IPS-11a (cell line): ENCODE results near the gene MED27.

Experiments
- H3K4me3 ChIP-seq: one replicate; pipeline ENCODE4 v1.5.1; 2013; ENCODE audit warnings: low read depth, low read length, control low read depth

The MED27 gene

DNA sequence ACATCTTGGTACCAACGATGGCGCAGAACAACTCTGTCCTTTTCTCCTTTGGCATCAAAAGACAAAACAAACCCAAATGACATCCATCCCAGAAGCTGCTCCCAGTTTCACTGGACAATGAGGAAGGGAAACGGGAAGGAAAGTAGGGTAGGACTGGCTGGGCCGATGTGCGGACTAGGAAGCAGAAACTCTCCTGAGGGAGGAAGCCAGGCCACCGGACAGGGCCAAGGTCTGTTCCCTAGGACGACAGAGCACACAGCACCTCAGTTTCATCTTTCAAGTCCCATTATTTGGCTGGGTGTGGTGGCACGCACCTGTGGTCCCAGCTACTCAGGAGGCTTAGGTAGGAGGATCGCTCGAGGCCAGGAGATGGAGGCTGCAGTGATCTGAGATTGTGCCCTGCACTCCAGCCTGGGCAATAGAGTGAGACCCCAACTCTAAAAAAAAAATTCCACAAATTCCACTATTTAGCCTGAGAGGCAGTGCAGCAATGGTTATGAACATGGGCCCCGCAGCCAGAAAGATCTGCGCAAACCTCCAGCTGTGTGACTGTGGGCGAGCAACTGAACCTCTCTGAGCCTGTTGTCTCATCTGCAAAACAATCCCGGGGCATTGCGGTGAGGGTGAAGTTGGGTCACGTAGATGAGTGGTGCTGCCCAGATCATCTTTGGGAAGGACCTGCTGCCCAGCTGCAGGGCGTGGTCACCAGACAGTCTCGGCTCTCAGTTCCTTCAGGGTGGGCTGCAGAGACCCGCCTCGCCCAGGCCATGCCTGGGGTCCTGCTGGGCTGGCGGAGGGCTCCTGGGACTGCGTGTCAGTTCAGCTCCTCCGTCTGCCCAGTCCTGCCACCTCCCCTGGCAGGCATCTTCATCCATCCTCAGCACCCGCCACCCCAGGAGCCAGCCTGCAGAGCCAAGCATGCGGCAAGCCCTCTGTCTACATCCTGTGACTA lies 238.6 kb downstream of the MED27 start:
- H3K4me3 ChIP-seq = no peak overlapping the region

DNA sequence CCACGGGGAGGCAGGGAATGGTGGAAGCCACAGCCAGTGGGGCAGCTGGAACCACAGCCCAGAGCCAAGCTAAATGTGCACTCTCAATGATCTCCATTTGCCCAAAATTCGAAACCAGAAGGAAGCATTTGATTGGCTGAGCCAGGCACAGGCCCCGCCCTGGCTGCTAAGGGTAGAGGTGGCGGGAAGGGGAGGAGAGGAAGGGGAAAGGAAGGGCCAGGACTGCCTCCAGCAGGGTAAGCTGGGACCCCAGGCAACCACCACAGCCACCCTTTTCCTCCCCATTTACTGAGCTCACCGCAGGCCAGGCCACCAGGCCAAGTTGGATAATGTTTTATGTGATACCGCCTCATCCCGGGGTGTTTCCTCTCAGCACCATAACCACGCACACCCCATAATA lies 239.4 kb downstream of the MED27 start:
- H3K4me3 ChIP-seq = no peak overlapping the region

DNA sequence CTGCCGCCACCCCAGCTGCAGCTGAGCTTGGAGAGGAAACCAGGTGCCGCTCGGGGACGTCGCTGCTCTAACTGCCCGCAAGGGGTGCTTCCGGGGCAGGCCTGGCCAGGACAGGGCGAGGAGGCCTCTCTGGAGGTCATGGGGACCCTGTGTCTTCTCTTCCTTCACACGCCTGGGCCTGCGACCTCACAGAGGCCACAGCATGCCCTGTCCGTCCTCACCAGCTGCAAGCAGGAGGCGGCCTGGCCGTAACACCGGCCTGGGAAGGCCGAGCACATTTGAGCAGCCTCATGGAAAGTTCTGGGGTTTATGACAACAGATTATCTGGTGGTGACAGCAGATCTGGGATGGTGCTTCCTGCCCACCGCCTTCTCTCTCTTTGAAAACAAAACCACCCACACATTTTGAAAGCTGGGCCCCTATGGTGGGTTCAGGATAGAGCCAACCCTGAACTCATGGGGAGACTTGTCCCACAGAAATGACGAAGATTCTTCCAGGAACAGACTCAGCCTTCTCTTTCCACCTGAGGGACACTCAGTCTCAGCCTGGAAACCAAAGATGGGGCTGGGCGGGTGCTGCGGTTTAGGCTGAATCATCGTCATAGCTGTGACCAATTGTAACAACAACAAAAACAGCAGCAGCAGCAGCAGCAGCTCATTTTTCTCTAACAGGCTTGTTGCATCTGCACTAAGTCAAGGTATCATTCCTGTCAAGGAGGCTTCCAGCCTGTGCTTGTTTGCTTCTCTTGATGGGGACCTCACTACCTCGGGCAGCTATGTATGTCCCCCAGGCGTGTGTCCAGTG lies 240.2 kb downstream of the MED27 start:
- H3K4me3 ChIP-seq = no peak overlapping the region

DNA sequence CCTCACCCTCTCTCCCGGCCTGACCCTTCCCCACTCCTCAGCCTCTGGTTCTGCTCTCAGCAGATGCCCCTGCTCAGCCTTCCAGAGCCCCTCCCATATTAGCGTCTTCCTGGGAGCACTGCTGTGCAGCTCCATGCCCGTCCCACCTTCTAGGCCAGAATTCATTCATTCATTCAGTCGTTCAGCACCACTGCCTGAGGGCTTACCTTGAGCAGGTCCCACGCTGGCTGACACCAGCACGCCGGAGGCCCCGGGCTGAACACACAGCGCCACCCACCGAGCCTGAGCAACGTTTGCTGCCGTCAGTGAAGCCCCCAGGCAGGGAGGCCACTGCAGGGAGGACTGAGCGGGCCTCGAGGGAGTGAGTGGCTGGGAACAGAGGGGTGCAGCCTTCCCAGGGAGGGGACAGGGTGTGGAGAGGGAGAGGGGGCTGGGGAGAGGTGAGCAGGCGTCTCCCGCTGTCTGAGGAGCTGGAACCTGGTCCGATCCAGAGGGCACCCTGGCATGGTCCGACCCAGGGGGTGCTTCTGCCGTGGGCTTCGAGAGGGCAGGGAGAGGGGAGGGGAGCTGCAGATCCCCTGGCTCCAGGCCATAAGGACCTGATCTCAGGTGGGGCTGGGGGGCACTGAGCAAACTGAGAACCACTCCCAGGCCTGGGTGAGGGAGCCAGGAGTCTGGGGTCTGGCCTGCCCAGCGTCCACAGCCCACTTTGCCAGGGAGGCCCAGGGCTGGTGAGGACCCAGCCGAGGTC lies 241.0 kb downstream of the MED27 start:
- no peak overlapping the region for H3K4me3 ChIP-seq

DNA sequence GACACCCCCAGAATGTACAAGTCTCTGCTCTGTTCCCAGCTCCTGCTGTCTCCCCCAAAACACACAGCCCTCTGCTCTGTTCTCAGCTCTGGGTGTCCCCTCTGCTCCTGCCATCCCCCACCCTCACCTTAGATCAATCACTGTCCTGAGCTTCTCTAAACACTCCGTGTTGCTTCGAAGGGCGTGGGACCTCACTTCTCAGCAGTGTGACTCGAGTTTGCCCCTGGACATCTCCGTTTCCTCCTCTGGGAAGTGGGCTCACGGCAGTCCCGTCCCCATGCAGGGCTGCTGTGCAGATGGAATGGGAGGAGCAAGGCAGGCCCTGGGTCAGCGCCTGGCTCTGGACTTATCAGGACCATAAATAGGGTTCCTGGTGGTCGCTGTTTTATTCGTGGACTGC lies 241.8 kb downstream of the MED27 start:
- no peak overlapping the region for H3K4me3 ChIP-seq

DNA sequence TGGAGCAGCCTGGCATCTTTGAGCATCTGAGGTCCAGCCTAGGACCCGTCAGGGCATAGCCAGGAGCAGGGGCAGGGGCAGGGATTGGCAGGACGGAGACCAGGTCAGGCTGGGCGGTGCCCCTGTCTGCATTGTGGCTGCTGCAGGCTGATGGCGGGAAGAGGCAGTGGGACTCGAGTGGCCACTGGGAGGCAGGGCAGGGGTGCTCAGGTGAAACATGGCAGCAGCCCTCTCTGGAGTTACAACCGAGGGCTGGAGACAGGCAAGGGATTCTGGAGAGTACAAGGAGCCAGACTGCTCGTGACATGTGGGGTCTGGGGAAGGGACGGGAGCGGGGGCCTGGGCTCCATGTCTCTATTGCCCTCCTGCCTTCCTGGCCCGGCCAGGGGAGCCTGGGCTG lies 242.4 kb downstream of the MED27 start:
- no peak overlapping the region for H3K4me3 ChIP-seq

DNA sequence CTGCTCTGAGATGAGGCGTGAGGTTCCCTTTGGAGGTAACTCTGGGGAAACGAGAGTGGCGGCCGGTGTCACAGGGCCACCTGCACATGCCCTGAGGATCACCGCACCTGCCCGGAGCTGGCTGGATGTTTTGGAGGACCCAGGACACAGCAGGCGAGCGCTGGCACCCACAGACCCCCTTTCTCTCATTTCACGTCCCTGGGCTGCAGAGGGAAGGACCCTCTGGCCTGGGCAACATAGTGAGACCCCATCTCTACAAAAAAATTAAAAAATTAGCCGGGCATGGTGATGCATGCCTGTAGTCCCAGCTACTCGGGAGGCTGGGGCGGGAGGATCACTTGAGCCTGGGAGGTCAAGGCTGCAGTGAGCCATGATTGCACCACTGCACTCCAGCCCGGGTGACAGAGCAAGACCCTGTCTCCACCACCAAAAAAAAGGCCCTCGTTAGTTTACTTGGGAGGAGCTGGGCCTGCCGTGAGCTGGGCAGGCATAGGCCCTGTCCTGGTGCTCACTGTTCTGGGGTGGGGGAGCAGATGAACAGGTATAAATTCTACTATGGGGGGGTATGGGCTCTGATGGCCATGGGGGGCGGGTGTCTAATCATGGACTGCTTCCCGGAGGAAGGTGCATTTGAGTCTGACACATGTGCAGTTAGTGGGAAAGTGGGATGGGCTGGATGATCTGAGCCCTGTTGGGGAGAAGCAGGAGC lies 242.9 kb downstream of the MED27 start:
- H3K4me3 ChIP-seq = no peak overlapping the region

DNA sequence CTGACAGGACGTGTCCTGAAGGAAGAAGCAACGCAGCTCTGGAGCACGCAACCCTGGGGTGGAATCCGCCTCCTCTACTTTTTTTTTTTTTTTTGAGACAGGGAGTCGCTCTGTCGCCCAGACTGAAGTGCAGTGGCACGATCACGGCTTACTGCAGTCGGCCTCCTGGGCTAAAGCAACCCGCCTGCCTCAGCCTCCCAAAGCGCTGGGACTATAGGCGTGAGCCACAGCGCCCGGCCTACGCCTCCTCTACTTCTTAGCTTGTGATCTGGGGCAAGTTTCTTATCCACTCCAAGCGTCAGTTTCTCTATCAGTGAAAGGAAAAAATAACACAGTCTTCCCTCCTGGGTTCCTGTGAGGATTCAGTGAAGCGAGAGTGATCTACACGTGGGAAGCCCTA lies 243.6 kb downstream of the MED27 start:
- no peak overlapping the region for H3K4me3 ChIP-seq

DNA sequence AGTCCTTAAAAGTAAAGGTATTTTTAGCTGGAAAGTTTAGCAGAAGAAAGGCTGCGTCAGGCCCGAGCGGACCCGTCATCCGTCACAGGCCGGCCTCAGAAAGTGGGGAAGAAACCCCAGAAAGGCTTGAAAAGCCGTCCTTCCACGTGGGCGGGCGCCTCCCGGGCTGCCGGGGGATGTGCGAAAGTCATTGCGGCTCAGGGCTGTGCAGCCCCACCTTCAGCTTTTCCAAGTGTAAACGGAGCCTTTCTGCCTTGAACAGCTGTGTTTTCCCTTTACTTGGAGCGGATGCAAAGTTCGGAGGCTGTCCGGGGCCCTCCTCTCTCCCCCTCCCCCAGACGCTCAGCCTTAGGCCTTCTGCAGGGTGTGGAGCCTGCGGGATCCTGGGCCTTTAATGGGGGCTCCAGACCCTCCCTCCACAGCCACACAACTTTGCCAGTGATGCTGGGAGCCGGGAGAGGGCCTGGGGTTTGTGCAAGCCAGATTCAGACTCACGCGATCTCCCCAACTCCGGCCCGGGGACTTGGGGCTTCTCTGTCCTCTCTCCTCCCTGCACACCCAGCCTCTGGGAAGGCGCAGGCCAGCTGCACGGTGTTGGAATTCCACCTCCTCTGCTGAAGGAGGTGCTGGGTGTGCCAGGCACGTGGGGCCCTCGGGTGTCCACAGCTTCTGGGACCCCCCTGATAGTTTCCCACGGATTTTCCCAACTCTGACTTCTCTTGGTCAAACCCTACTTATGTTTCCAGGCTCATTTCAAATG lies 244.3 kb downstream of the MED27 start:
- H3K4me3 ChIP-seq = no peak overlapping the region

DNA sequence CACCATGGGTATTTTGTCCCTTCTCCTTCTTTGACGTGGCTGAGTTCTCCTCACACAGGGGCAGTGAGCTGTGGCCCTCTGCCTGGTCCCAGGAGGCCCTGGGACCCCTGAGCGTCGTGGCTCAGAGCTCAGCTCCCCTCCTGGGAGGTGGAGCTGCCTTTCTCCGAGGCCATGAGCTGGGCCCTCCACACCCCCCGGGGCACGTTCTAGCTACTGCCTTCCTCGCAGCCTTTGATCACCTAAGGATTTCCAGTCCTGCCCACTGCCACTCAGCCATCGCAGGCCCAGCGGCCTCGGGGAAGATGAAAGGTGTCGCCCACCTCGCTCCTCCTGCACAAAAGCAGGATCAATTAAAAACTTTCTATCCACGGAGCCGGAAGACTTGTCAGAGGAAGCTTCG lies 244.9 kb downstream of the MED27 start:
- H3K4me3 ChIP-seq = no peak overlapping the region

DNA sequence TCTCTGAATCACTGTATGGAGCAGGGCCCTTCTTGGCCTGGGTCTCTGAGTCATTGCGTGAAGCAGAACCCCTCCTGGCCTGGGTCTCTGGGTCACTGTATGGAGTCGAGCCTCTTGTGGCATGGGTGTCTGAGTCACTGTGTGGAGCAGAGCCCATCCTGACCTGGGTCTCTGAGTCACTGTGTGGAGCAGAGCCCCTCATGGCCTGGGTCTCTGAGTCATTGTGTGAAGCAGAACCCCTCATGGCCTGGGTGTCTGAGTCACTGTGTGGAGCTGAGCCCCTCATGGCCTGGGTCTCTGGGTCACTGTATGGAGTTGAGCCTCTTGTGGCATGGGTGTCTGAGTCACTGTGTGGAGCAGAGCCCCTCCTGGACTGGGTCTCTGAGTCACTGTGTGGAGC lies 245.8 kb downstream of the MED27 start:
- no peak overlapping the region for H3K4me3 ChIP-seq

DNA sequence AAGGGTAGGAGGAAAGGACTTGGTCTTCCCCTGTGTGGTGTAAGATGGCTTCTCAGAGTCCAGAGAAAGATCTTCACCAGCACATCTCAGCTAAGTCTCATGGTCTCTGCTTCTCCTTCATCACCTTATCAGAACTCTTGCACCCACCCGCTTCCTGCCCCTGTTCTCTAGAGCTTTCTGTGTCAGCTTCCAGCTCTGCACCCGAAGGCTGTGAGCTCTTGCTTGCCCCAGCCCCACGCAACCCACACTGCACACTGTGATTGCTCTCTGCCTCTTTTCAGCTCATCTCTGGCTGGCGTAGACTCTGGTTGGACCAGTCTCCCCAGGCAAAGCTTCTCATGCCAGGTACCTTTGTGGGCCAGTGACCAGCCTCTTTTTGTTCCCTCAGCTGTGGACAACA lies 246.6 kb downstream of the MED27 start:
- H3K4me3 ChIP-seq = no peak overlapping the region

DNA sequence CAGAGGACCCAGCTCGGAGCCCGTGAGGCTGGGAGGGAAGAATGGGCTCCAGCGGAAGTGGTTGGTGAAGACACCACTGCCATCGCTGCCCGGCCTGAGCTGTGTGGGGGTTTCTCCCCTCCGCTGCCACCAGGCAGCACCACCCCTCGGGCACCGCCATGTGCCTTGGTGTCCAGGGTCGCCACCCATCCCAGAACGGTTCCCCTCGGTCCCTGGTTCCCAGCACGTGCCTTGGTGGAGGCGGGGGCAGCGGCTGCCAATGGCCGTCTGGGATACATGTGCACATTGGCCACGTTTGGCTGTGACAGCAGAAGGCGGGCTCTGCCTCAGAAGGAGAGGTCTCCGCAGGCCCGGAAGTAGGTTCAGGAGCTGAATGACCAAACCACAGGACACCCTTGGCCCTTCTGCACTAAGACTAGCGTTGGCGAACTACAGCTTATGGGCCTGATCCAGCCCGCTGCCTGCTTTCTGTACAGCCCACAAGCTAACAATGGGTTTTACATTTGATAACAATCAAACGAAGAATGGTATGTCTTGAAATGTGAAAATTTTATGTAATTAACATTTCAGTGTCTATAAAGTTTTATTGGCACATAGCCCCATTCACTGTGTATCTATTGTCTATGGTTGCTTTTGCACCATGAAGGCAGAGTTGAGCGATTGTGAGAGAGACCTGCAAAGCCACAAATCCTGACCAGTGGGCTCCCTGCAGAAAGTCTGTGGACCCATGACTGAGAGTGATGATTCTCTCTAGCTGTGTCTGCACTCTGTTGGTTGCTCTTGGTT lies 248.1 kb downstream of the MED27 start:
- H3K4me3 ChIP-seq = no peak overlapping the region

DNA sequence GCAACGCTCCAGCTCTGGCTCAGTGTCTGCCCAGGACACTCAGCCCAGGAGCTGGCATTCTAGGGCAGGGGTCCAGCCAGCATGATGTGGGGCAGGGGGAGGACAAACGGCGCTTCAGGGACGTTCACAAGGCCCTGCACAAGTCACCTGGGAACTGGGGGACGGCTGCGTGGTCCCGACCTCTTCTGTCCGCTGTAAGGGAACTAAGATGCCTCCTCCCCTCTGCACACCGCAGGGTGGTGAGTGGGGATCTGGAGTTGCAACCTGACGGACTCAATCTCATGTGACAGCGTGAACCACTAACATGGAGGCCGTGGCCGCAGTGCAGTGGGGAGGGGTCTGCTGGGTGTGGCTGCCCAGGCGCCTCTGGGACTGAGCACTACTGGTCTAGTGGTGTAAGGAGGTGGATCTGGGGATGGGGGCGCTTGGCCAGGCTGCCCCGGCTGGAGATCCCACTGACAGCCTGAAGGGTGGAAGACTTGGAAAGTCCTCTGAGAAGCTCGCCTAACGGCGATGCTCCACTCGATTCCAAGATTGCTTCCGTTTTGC lies 251.8 kb downstream of the MED27 start:
- H3K4me3 ChIP-seq = no peak overlapping the region

DNA sequence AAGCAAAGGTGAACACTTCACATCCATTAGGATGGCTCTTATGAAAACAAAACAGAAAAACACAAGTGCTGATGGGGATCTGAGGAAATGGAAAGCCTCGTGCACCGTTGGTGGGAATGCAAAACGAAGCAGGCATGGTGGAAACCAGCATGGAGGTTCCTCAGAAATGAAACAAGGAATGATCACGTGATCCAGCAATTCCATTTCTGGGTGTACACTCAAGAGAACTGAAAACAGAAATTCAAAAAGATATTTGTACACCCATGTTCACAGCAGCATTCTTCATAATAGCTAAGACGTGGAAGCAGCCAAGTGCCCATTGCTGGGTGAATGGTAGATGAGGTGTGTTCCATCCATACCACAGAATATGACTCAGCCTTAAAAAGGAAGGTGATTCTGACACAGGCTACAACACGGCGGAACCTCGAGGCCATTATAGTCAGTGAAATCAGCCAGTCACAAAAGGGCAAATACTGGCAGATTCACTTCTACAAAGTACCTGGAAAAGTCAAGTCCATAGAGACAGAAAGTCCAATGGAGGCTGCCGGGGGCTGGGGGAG lies 252.6 kb downstream of the MED27 start:
- H3K4me3 ChIP-seq = no peak overlapping the region

DNA sequence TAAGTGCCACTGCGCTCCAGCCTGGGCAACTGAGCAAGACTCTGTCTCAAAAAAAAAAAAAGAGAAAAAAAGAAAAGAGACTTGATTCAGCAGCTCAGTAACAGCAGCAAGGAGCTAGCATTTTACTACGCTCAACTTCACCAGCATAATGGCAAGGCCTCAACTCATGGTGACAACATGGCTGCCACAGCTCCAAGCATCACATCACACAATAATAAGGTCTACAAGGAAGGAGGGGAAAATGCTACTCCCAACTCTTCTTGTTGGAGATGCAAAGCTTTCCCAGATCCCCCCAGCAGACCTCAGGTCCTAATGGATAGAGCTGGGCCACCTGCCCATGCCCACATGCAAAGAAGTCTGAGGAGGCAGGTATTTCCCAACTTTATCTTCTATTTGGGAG lies 253.6 kb downstream of the MED27 start:
- no peak overlapping the region for H3K4me3 ChIP-seq

DNA sequence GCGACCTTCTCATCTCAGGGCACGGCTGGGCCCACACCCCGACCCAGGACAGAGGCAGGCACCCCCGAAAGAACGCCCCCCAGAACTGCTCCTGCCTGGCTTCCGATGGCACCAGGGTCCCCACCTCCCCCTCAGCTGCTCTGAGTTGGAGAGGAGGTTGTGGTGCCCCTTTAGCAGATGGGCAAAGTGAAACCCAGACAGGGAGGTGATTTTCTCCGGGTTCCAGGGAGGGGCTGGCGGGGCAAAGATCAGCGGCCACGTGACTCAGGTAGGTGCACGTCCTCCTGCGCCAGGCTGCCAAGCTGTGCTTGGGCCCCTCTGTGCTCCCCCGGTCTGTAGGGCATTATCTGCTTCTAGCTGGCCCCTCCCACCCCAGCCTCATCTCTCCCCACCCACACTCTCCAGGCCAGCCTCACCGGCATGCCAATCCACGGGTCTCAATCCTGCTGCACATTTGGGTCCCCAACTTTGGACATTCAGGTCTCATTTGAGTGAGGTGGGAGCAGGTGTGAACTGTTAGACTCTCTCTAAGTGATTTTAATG lies 254.6 kb downstream of the MED27 start:
- no peak overlapping the region for H3K4me3 ChIP-seq

DNA sequence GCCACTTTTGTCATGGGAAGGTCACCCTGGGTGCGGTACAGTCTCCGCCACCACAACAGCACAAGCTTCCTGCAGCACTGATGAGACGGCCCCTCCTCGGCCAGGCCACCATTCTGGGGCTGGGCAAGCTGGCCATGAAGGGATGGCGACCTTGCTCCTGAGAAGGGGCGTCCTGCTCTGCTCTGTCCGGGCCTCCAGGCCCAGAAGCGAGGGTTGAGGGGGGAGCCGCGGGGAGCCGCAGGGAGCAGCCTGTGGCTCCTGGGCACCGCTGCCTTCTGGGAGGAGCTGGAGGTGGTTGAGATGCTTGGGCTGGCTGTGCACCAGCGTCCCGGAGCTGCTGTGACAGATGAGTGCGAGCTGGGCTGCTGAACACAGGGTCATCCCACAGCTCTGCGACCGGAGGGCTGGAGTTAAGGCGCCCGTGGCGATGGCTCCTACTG lies 255.5 kb downstream of the MED27 start:
- H3K4me3 ChIP-seq = no peak overlapping the region
